NCI-H2227 (cell line): ENCODE measurements around the gene TMOD4.
"Not testable (repeated sequence)": the region's sequence is repeated elsewhere in the genome, so short reads cannot be mapped to it uniquely, and the experiment has no call there.

ENCODE experiments used
- DNase-seq: peaks from one replicate; lab custom pipeline; 2025; ENCODE audit not compliant: unreplicated experiment; lab: John Stamatoyannopoulos, UW

The TMOD4 gene

GRCh38 chr1:151175863-151176262, at the start of gene TMOD4:
TMOD4 (minus strand) TSS chr1:151175981; CDS start chr1:151174875, 1,106 bp downstream.
- no peak for DNase-seq

DNA sequence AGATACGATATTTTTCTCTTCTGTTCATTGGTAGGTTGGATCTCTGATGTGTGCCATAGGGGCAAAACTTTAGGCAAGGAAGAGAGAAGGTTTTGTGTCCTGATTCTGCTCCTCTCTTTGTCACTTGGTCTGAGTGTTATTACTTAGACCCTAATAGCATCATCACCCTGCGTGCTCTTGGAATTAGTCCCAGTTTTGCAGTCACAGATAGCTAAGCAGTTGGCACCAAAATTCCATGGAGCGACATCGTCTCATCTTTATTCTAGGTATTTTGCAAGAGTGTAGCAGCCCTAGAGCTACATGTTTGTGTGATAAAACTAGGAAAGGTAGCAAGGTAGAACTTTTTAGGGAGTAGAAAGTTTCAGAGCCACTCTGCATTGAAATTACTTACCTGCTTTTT, 46.3 kb upstream of the TMOD4 start:
- DNase-seq: no peak

DNA sequence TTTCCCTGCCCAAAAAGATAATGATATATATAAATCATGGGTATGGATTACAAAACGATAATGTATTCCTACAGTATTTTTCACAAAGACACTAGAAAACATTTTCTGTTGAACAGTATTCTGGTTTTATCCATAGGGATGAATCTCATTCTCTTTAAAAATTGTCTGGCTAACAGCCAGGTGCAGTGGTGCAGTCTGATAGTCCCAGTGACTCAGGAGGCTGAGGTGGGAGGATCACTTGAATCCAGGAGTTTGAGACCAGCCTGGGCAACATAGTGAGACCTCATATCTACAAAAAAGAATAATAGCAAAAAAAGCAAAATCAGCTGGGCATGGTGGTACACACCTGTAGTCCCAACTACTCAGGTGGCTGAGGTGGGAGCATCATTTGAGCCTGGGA, 45.8 kb upstream of the TMOD4 start:
- no peak for DNase-seq

GRCh38 chr1:151213560-151213959, 37.8 kb upstream of the TMOD4 start:
- no peak for DNase-seq

DNA sequence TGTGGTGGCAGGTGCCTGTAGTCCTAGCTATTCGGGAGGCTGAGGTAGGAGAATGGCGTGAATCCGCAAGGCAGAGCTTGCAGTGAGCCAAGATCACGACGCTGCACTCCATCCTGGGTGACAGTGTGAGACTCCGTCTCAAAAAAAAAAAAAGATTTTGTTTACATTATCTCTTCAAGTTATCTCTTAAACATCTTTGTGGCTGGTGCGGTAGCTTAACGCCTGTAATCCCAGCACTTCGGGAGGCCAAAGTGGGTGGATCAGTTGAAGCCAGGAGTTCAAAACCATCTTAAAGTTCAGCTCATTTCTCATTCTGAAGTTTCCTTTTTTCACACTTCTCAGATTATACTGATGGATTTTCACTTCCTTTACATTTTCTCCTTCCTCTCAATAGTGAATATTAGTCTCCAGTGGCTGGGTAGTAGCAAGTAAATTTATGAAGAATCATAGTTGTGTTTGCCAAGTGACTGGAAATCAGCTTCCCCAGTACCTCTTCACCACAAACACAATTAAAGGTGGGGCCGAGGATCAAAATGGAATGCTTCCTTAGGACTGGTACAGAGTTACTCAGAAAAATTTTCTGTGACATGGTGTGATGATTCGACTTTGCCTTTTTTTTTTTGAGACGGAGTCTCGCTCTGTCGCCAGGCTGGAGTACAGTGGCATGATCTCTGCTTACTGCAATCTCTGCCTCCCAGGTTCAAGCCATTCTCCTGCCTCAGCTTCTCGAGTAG, 36.4 kb upstream of the TMOD4 start:
- DNase-seq: no peak

GRCh38 chr1:151210830-151211229, 35.0 kb upstream of the TMOD4 start:
- peak; percentile 18 for DNase-seq

DNA sequence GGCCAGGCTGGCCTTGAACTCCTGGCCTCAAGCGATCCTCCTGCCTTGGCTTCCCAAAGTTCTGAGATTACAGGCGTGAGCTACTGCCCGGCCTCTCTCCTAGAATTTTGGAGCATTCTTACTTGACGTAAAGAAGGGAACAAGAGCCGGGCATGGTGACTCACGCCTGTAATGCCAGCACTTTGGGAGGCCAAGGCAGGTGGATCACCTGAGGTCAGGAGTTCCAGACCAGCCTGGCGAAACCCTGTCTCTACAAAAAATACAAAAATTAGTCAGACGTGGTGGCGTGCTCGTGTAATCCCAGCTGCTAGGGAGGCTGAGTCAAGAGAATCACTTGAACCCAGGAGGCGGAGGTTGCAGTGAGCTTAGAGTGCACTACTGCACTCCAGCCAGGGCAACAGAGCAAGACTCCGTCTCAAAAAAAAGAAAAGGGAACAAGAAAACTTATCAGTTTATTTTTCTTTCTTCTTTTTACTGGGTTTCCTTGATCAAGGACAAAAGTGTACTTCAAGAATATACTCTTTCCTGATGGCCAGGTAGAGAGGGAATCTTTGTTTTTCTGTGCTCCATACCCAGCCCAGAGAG, 29.7 kb upstream of the TMOD4 start:
- DNase-seq: not testable (repeated sequence)

- DNase-seq: no peak
These were observed 24.2 kb upstream of the TMOD4 start for GRCh38 chr1:151199873-151200581.

DNA sequence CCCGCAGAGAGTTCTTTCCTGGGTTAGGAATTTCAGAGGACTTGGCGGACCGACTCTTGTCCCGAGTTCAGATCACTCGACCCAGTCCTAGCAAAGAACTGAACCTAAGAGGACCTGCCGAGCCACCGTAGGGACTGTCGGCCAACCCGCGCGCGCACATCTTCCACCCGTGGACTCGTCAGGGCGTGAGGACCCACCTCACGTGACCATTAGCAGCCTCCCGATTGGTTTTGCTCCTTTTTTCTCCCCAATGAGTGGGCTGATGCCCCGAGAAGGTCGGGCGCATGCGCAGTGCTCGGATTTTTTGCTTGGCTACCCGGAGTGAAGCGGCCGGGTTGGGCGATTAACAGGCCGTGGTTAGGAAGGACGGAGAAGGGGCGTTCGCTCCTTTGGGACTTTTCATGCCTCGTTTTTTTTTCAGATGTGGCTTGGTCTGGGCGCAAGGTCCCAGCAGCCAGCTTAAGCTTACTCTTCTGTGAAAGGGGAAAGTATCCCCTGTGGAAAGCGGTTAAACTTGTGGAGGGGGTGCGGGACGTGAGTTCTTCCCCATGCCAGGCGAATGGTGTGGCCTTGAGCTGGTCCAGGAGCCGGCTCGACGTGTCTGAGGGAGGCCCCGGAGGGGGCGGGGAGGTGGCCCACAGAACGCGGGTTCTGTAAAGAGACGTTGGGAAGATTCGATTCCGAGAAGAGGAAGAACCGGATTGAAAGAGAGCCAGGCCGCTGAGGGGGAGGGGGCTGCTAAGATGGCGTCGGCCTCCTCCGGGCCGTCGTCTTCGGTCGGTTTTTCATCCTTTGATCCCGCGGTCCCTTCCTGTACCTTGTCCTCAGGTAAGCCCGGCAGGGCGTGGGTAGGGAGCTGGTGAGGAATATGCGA, 22.7 kb upstream of the TMOD4 start, which contains the start of gene PIP5K1A:
TSS of gene PIP5K1A (plus strand) at position 299 of the 874 bp plus-strand sequence. CDS start at position 744, 445 bp downstream.
- DNase-seq: peak; percentile 99

GRCh38 chr1:151197863-151198253, 22.1 kb upstream of the TMOD4 start:
- no peak for DNase-seq

DNA sequence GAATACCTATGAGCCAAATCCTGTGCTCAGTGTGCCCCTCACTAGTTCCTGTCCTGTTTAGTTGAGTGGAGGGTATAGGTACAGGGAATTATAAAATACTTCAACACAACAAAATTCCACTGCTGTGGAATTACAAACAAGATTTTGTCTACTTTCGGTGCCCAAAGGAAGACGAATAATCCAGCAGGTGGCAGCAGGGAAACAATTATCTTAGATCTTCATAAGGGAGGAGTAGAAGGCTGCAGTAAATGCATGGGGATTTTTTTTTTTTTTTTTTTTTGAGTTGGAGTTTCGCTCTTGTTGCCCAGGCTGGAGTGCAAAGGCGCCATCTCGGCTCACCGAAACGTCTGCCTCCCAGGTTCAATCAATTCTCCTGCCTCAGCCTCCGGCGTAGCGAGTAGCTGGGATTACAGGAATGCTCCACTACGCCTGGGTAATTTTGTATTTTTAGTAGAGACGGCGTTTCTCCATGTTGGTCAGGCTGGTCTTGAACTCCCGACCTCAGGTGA, 20.6 kb upstream of the TMOD4 start:
- DNase-seq: peak; percentile 88

GRCh38 chr1:151194894-151195594, 19.3 kb upstream of the TMOD4 start:
- not testable (repeated sequence) for DNase-seq

- DNase-seq: no peak
These were observed 18.1 kb upstream of the TMOD4 start for GRCh38 chr1:151193856-151194255.

DNA sequence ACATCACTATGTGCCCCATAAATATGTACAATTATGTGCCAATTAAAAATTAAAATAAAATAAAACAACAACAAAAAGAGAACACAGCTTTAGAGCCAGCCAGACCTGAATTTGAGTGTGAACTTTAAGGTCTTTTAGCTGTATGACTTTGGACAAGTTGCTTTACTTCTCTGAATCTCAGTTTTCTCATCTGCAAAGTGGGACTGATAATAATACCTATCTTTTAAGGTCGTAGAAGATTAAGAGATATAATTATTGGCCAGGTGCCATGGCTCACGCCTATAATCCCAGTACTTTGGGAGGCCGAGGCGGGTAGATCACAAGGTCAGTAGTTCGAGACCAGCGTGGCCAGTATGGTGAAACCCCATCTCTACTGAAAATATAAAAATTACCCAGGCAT, 17.5 kb upstream of the TMOD4 start:
- DNase-seq: no peak

GRCh38 chr1:151192047-151192446, 16.3 kb upstream of the TMOD4 start:
- DNase-seq: no peak

GRCh38 chr1:151189637-151190445, 14.1 kb upstream of the TMOD4 start, which contains the start of gene VPS72:
VPS72 (minus strand) TSS chr1:151190197; CDS start chr1:151190121, 76 bp downstream.
- peak; percentile 95 for DNase-seq

GRCh38 chr1:151188667-151189066, 12.9 kb upstream of the TMOD4 start:
- DNase-seq: not testable (repeated sequence)

- DNase-seq: no peak
These were observed 11.4 kb upstream of the TMOD4 start for GRCh38 chr1:151187205-151187604.

- no peak for DNase-seq
These were observed 8.4 kb upstream of the TMOD4 start for GRCh38 chr1:151184211-151184610.
